WTC11 (cell line): Measurements from ENCODE around the gene CHRM5.

Experiments used
- CTCF ChIP-seq: fragments of 200-600 bp; IDR thresholded peaks from 2 replicates; pipeline ENCODE4 v1.8.0; 2022; ENCODE audit warnings: antibody characterized with exemption
- ETV6 ChIP-seq: sonication (generic); formaldehyde crosslinking; IDR thresholded peaks from 2 replicates; pipeline ENCODE4 v1.8.1; 2022; ENCODE audit warnings: mild to moderate bottlenecking, missing genetic modification reagents
- FOXJ3 ChIP-seq: sonication (generic); formaldehyde crosslinking; IDR thresholded peaks from 2 replicates; pipeline ENCODE4 v1.9.0; 2021; ENCODE audit warnings: missing genetic modification reagents, mild to moderate bottlenecking, borderline replicate concordance
- KAT7 ChIP-seq: sonication (generic); formaldehyde crosslinking; IDR thresholded peaks from 2 replicates; pipeline ENCODE4 v1.8.1; 2023; ENCODE audit warnings: missing genetic modification reagents, mild to moderate bottlenecking, borderline replicate concordance
- MAX ChIP-seq: sonication (generic); formaldehyde crosslinking; IDR thresholded peaks from 2 replicates; pipeline ENCODE4 v1.8.0; 2022; ENCODE audit warnings: mild to moderate bottlenecking, missing genetic modification reagents
- MLX ChIP-seq: sonication (generic); formaldehyde crosslinking; IDR thresholded peaks from 2 replicates; pipeline ENCODE4 v1.8.1; 2023; ENCODE audit warnings: mild to moderate bottlenecking, missing genetic modification reagents, moderate library complexity
- NR1H2 ChIP-seq: sonication (generic); formaldehyde crosslinking; IDR thresholded peaks from 2 replicates; pipeline ENCODE4 v1.9.0; 2021; ENCODE audit warnings: mild to moderate bottlenecking, moderate library complexity, missing genetic modification reagents
- NR2C2 ChIP-seq: sonication (generic); formaldehyde crosslinking; IDR thresholded peaks from 2 replicates; pipeline ENCODE4 v1.8.0; 2022; ENCODE audit warnings: mild to moderate bottlenecking, missing genetic modification reagents
- PRDM15 ChIP-seq: sonication (generic); formaldehyde crosslinking; IDR thresholded peaks from 2 replicates; pipeline ENCODE4 v1.8.0; 2022; ENCODE audit warnings: missing genetic modification reagents
- USF1 ChIP-seq: sonication (generic); formaldehyde crosslinking; IDR thresholded peaks from 2 replicates; pipeline ENCODE4 v1.8.0; 2022; ENCODE audit warnings: mild to moderate bottlenecking, missing genetic modification reagents

- TF ChIP-seq CTCF (no peak), ETV6 (CRISPR knock-in tag) (no peak), KAT7 (no peak), MLX (CRISPR knock-in tag) (no peak), USF1 (CRISPR knock-in tag) (no peak), MAX (CRISPR knock-in tag) (no peak), PRDM15 (CRISPR knock-in tag) (no peak), NR2C2 (CRISPR knock-in tag) (no peak), NR1H2 (CRISPR knock-in tag) (no peak), FOXJ3 (CRISPR knock-in tag) (no peak)
Measured at GRCh38 chr15:33959844-33960548, 8.3 kb upstream of the CHRM5 start.
